PC-9 (cell line): ENCODE results near the gene C1R. TPM values are rescaled to one million over a fixed set of nuclear protein-coding genes. Genes with fewer than 3 reads are reported as not detected.
"Not testable (repeated sequence)": the region's sequence is repeated elsewhere in the genome, so short reads cannot be mapped to it uniquely, and the experiment has no call there.

ENCODE experiments used
- BruUV-seq: library from RNA; stranded (reverse); fragments of 400-500 nt; replicated peaks from 2 replicates; lab custom pipeline; 2021; lab: Mats Ljungman, UMichigan
- CTCF ChIA-PET: fragments of 300-600 bp; sonication (Branson Sonifier 250); formaldehyde crosslinking; loops from one replicate; lab custom pipeline; 2022; ENCODE audit warnings: antibody characterized with exemption; lab: Charles Lee
- POLR2A ChIA-PET: fragments of 300-600 bp; sonication (Branson Sonifier 250); formaldehyde crosslinking; loops from one replicate; lab custom pipeline; 2022; ENCODE audit warnings: antibody characterized with exemption; ENCODE audit not compliant: unreplicated experiment; lab: Charles Lee
- DNase-seq, 2 experiments: peaks; one replicate each; pipeline versions ENCODE4 v3.0.0 to v3.0.0-alpha.2; 2015 to 2022; ENCODE audit warnings: mixed read lengths in 1 of 2
- H2AFZ ChIP-seq: fragments of 200-600 bp; sonication (generic); 2 replicates; pipeline ENCODE4 v1.8.1; 2017; ENCODE audit warnings: antibody characterized with exemption
- H3F3A ChIP-seq: fragments of 200-600 bp; sonication (generic); 2 replicates; pipeline ENCODE4 v1.8.1; 2017; ENCODE audit warnings: antibody characterized with exemption, mild to moderate bottlenecking, low read depth; ENCODE audit not compliant: insufficient read depth
- H3K27ac ChIP-seq: fragments of 200-600 bp; sonication (generic); 2 replicates; pipeline ENCODE4 v1.6.1; 2016; ENCODE audit warnings: mixed run types
- H3K27me3 ChIP-seq: fragments of 200-600 bp; sonication (generic); 2 replicates; pipeline ENCODE4 v1.6.1; 2016; ENCODE audit warnings: low read depth, mixed run types; ENCODE audit not compliant: insufficient read depth
- H3K36me3 ChIP-seq: fragments of 200-600 bp; sonication (generic); 2 replicates; pipeline ENCODE4 v1.6.1; 2016; ENCODE audit warnings: low read depth, mixed run types
- H3K4me1 ChIP-seq: fragments of 200-600 bp; sonication (generic); replicated peaks from 2 replicates; pipeline ENCODE4 v1.6.1; 2016; ENCODE audit warnings: mixed run types; ENCODE audit not compliant: insufficient read depth
- H3K4me2 ChIP-seq: fragments of 200-600 bp; sonication (generic); 2 replicates; pipeline ENCODE4 v1.6.1; 2017; ENCODE audit warnings: mixed run types
- H3K4me3 ChIP-seq: fragments of 200-600 bp; sonication (generic); 2 replicates; pipeline ENCODE4 v1.6.1; 2016; ENCODE audit warnings: mixed run types
- H3K79me2 ChIP-seq: fragments of 200-600 bp; sonication (generic); 2 replicates; pipeline ENCODE4 v1.6.1; 2017; ENCODE audit warnings: low read depth, mixed run types
- H3K9me2 ChIP-seq: fragments of 200-600 bp; sonication (generic); 2 replicates; pipeline ENCODE4 v1.8.1; 2017; ENCODE audit warnings: mild to moderate bottlenecking; ENCODE audit not compliant: insufficient read depth
- H3K9me3 ChIP-seq: fragments of 200-600 bp; sonication (generic); 2 replicates; pipeline ENCODE4 v1.8.1; 2016; ENCODE audit warnings: low read depth; ENCODE audit not compliant: insufficient read depth
- H4K20me1 ChIP-seq: fragments of 200-600 bp; sonication (generic); 2 replicates; pipeline ENCODE4 v1.8.1; 2017; ENCODE audit not compliant: insufficient read depth
- CTCF ChIP-seq: fragments of 200-600 bp; sonication (generic); conservative IDR thresholded peaks from 2 replicates; pipeline ENCODE4 v1.6.1; 2017; ENCODE audit warnings: mixed run types, antibody characterized with exemption, mild to moderate bottlenecking, moderate library complexity
- EZH2 ChIP-seq: fragments of 200-600 bp; sonication (generic); IDR thresholded peaks from 2 replicates; pipeline ENCODE4 v1.8.0; 2017; ENCODE audit warnings: antibody characterized with exemption, low read depth
- intact Hi-C: fragments of 100-400 bp; cut with micrococcal nuclease; formaldehyde crosslinking; loops from one replicate; pipeline ENCODE4 v1.10.0; 2022; ENCODE audit not compliant: unreplicated experiment
- total RNA-seq: library from RNA; stranded (reverse); gene quantifications from 2 replicates; pipeline ENCODE4 v1.2.3, GENCODE V29; 2021

C1R gene
- total RNA-seq, 1 experiment from 2014 or later = 24.0 TPM

GRCh38 chr12:7039403-7039802 is 52.8 kb downstream of the C1R start:
- CTCF ChIA-PET = no interaction called here

GRCh38 chr12:7038591-7038990 is 53.7 kb downstream of the C1R start:
- Histone ChIP-seq H3K4me3 (no peak overlapping the region), H3K9me2 (0 out of 2 replicates have a peak, but pooled peaks cover 3% of the 10 kb centered on the region), H3K36me3 (no peaks in the 10 kb centered on the region), H3K4me2 (no peak overlapping the region), H3K4me1 (no peaks in the 10 kb centered on the region), H3K27me3 (no peaks in the 10 kb centered on the region; the same call in 1 of the 2 replicates), H3K27ac (no peak overlapping the region), H3K9me3 (no peaks in the 10 kb centered on the region), H3K79me2 (no peaks in the 10 kb centered on the region), H3F3A (no peaks in the 10 kb centered on the region; the same call in 1 of the 2 replicates), H2AFZ (no peak overlapping the region; the same call in 1 of the 2 replicates), H4K20me1 (no peaks in the 10 kb centered on the region)
- CTCF ChIA-PET = interaction anchor here (0.6 kb wide), 1 partner anchor 278 kb away, joined by 4 read pairs; no protein-coding TSS in a partner anchor
- DNase-seq = no peak
- POLR2A ChIA-PET = no interaction called here
- BruUV-seq = no TSS peak
- intact Hi-C loops = no loop called here
- no peak for TF ChIP-seq CTCF
- TF ChIP-seq EZH2 = no peak

More at GRCh38 chr12:7039403-7039802, 52.8 kb downstream of the C1R start:
- H3K4me3 ChIP-seq = no peak overlapping the region
- H3F3A ChIP-seq = no peaks in the 10 kb centered on the region; the same call in 1 of the 2 replicates
- H3K9me2 ChIP-seq = 0 out of 2 replicates have a peak, but pooled peaks cover 3% of the 10 kb centered on the region
- POLR2A ChIA-PET = no interaction called here
- H3K4me1 ChIP-seq = no peaks in the 10 kb centered on the region
- no peak overlapping the region; the same call in 1 of the 2 replicates for H2AFZ ChIP-seq
- no peak overlapping the region for H3K27ac ChIP-seq
- H3K79me2 ChIP-seq = no peaks in the 10 kb centered on the region
- TF ChIP-seq EZH2 (no peak), CTCF (no peak)
- DNase-seq = no peak
- no peaks in the 10 kb centered on the region for H3K9me3 ChIP-seq
- H3K27me3 ChIP-seq = no peaks in the 10 kb centered on the region
- H4K20me1 ChIP-seq = no peaks in the 10 kb centered on the region
- BruUV-seq = no TSS peak
- H3K36me3 ChIP-seq = no peaks in the 10 kb centered on the region
- H3K4me2 ChIP-seq = no peak overlapping the region
- intact Hi-C loops = no loop called here

- H4K20me1 ChIP-seq, BruUV-seq, POLR2A ChIA-PET, H3K4me2 ChIP-seq, H3K79me2 ChIP-seq, H3K27ac ChIP-seq, H3K36me3 ChIP-seq, H3K4me1 ChIP-seq, H2AFZ ChIP-seq, CTCF ChIA-PET, H3K27me3 ChIP-seq, intact Hi-C loops, H3K4me3 ChIP-seq, H3K9me2 ChIP-seq, H3F3A ChIP-seq, DNase-seq, H3K9me3 ChIP-seq: not testable (repeated sequence)
These were observed 54.8 kb downstream of the C1R start for GRCh38 chr12:7037411-7037810.

- H3K27me3 ChIP-seq = no peaks in the 10 kb centered on the region; the same call in 1 of the 2 replicates
- no peak for DNase-seq
- H3F3A ChIP-seq = no peaks in the 10 kb centered on the region
- no peak overlapping the region for H3K4me2 ChIP-seq
- H3K36me3 ChIP-seq = no peaks in the 10 kb centered on the region
- no TSS peak for BruUV-seq
- 0 out of 2 replicates have a peak, but pooled peaks cover 3% of the 10 kb centered on the region for H3K9me2 ChIP-seq
- H3K4me1 ChIP-seq = no peaks in the 10 kb centered on the region
- no peak overlapping the region for H3K4me3 ChIP-seq
- intact Hi-C loops = no loop called here
- H3K9me3 ChIP-seq = no peaks in the 10 kb centered on the region
- ChIA-PET CTCF (no interaction called here), POLR2A (no interaction called here)
- TF ChIP-seq CTCF (no peak), EZH2 (no peak)
- no peak overlapping the region for H2AFZ ChIP-seq
- H4K20me1 ChIP-seq = no peaks in the 10 kb centered on the region
- H3K27ac ChIP-seq = no peak overlapping the region
- no peaks in the 10 kb centered on the region for H3K79me2 ChIP-seq
These were observed 56.8 kb downstream of the C1R start for GRCh38 chr12:7035463-7035862.
